ENCODE measurements around the gene THAP12.
"Not testable (repeated sequence)": the region's sequence is repeated elsewhere in the genome, so short reads cannot be mapped to it uniquely, and the experiment has no call there.

The THAP12 gene, protein sequence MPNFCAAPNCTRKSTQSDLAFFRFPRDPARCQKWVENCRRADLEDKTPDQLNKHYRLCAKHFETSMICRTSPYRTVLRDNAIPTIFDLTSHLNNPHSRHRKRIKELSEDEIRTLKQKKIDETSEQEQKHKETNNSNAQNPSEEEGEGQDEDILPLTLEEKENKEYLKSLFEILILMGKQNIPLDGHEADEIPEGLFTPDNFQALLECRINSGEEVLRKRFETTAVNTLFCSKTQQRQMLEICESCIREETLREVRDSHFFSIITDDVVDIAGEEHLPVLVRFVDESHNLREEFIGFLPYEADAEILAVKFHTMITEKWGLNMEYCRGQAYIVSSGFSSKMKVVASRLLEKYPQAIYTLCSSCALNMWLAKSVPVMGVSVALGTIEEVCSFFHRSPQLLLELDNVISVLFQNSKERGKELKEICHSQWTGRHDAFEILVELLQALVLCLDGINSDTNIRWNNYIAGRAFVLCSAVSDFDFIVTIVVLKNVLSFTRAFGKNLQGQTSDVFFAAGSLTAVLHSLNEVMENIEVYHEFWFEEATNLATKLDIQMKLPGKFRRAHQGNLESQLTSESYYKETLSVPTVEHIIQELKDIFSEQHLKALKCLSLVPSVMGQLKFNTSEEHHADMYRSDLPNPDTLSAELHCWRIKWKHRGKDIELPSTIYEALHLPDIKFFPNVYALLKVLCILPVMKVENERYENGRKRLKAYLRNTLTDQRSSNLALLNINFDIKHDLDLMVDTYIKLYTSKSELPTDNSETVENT

GRCh38 chr11:76380977-76381719 lies at the start of gene THAP12, which contains the start of gene GVQW3:
Gene THAP12 (minus strand): TSS chr11:76381132. CDS start chr11:76380836, 296 bp downstream.
Gene GVQW3 (plus strand): TSS chr11:76381323. CDS start chr11:76381829, 506 bp downstream.
- peak; percentile 97 for DNase-seq

DNA sequence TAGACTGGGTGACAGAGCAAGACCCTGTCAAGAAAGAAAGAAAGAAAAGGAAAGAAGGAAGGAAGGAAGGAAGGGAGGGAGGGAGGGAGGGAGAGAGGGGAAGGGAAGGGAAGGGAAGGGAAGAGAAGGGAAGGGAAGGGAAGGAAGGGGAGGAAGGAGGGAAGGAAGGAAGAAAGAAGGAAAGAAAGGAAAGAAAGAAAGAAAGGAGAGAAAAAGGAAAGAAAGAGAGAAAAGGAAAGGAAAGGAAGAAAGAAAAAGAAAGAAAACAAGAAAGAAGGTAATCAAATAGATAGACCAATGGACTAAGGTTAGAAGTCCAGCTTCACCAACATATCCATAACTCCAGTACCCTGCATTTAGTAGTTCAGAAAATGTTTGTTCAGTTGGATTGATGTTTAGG lies 45.7 kb upstream of the THAP12 start:
- no peak for DNase-seq

- no peak for DNase-seq
These were observed 44.0 kb upstream of the THAP12 start for GRCh38 chr11:76424891-76425290.

- DNase-seq = no peak
These were observed 43.4 kb upstream of the THAP12 start for GRCh38 chr11:76424379-76424778.

- peak; percentile 3 for DNase-seq
These were observed 39.0 kb upstream of the THAP12 start for GRCh38 chr11:76419896-76420295.

DNA sequence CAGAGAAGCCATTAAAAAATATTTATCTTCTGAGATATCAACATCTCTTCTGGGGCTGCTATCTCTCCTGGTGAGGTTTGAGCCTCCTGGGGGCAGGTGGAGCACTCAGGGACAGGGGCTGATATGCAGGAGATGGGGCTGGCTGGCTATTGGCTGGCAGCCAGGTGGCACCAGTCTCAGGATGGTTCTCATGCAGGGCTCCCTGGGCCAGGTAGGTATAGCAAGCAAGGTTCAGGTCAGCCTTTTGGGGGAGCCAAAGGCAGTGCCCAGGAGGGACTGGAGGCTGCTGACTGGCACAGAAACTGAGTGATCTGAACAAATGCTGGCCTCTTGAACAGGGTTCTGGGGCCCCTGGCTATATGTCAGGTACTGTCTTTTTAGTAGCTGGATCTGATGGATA lies 34.1 kb upstream of the THAP12 start:
- no peak for DNase-seq

- DNase-seq = no peak
These were observed 30.0 kb upstream of the THAP12 start for GRCh38 chr11:76410851-76411357.

- no peak for DNase-seq
These were observed 27.4 kb upstream of the THAP12 start for GRCh38 chr11:76408171-76408965.

- no peak for DNase-seq
These were observed 25.4 kb upstream of the THAP12 start for GRCh38 chr11:76406359-76406758.

DNA sequence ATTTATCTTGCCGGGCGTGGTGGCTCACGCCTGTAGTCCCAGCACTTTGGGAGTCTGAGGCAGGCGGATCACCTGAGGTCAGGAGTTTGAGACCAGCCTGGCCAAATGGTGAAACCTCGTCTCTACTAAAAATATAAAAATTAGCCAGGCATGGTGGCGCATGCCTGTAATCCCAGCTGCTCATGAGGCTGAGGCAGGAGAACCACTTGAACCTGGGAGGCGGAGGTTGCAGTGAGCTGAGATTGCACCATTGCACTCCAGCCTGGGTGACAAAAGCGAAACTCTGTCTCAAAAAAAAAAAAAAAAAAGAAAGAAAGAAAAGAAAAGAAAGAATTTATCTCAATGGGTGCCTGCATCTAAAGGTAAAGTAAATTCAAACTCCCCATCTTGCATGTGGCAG lies 20.6 kb upstream of the THAP12 start:
- DNase-seq = not testable (repeated sequence)

GRCh38 chr11:76400967-76401366 lies 20.0 kb upstream of the THAP12 start:
- no peak for DNase-seq

DNA sequence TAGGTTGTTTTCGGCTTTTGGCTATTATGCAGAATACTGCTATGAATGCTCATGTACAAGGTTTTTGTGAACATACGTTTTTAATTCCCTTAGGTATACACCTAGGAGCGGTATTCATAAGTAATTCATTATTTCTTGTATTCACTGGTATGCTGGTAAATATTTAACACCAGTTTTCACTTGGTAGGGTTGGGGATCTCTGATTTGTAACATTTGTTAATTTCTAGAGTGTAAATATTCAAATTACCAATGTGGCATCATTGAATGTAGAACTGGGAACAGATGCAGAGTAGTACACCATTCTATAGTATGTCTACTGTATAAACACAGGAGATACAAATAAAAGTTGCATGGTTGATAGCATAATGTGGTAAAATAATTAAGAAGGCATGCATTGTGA lies 16.5 kb upstream of the THAP12 start:
- no peak for DNase-seq

DNA sequence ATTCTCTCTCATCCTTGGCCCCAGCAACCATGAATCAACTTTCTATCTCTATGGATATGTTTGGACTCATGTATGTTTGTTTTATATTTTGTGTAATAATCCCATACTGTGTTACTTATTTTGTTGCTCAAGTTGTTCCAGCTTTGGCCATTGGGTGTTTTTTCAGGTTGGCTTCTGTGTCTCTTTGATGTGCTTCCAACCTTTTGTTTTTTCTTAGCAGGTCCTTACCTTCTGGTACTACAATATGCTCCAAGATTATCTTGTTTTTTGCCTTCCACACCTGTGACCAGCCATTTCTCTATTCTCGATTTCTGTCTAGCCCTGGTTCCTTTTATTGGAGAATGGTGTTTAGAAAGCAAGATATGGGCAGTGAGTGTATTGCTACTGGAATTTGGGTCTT lies 14.4 kb upstream of the THAP12 start:
- DNase-seq = no peak

GRCh38 chr11:76394411-76394810 lies 13.5 kb upstream of the THAP12 start:
- no peak for DNase-seq

DNA sequence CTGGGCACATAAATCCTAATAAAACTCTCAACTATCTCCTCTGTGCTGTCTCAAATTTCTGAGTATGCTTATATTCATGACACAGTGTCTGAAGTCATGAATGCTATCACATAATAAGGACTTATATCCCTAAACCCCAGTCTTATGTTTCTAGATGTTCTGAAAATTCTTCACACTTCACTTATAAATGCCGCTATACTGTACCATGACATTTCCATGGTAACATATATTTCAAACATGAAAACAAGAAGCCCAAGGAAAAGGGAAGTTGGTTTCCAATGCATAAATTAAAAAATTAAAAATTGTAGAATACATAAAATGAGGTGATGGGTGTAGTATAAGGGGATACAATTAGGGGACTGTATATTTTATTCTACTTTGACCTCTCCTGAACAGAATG lies 11.9 kb upstream of the THAP12 start:
- DNase-seq = no peak

DNA sequence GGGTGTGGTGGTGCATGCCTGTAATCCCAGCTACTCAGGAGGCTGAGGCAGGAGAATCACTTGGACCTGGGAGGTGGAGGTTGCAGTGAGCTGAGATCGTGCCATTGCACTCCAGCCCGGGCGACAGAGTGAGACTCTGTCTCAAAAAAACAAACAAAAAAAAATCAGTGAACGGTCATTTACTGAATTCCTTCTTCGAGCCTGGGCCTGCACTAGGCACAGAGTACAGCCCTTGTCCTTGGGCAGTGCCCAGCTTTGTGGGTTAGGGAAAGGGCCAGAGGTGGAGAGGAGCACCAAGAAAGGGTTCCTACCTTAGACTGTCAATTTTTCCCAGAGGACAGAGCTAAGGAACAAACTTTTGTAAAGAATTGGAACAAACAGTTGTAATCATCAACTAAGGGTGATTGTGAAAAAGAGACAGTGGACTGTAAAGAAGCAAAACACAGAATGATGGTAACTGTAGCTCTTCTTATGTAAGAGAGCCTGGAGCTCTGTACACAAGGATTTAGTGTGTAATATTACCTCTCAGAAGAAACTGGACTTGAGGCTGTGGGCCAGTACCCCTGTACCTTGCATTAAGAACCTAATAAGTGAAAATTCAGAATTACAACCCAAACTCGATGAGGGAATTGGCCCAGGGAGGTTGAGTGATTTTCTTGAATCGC lies 11.0 kb upstream of the THAP12 start:
- DNase-seq = no peak

DNA sequence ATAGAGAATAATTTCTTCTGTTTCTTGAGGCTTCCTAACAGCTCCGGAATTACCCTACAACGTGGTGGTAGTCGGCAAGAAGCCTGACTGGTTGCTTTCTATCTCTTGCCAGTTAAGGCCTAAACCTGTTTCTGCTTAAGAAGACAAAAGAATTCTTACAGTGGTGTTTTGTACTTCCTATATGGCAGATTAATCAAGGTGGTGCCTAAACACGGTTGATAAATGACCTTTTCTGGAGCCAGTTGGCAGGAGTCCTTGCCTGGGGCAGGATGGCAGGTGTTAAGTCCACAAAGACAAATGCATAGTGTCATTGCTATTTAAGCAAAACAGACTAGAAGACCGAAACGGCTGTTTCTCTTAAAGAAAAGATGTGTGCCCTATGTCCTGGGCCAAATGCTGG lies 10.1 kb upstream of the THAP12 start:
- DNase-seq = no peak

GRCh38 chr11:76388408-76388807 lies 7.5 kb upstream of the THAP12 start:
- no peak for DNase-seq

GRCh38 chr11:76385903-76386302 lies 5.0 kb upstream of the THAP12 start:
- DNase-seq = no peak

DNA sequence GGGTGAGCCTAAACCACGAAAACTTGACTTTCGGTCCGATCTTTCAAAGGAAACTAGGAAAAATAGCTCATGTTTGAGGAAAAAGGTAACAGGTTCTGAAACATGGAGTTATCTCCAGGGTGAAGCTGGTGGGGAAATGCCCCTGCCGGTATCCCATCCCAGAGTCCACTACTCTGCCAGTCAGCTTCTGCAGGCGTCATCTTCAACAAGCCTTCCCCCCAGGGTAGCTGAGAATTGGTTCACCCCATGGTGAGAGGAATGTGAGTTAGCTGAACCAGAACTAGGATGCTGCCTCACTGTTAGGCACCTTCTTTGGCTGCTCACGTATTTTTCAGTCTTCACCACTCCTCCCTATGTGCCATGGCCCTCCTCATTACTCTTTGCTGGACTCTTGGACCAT lies 1.3 kb upstream of the THAP12 start:
- no peak for DNase-seq

DNA sequence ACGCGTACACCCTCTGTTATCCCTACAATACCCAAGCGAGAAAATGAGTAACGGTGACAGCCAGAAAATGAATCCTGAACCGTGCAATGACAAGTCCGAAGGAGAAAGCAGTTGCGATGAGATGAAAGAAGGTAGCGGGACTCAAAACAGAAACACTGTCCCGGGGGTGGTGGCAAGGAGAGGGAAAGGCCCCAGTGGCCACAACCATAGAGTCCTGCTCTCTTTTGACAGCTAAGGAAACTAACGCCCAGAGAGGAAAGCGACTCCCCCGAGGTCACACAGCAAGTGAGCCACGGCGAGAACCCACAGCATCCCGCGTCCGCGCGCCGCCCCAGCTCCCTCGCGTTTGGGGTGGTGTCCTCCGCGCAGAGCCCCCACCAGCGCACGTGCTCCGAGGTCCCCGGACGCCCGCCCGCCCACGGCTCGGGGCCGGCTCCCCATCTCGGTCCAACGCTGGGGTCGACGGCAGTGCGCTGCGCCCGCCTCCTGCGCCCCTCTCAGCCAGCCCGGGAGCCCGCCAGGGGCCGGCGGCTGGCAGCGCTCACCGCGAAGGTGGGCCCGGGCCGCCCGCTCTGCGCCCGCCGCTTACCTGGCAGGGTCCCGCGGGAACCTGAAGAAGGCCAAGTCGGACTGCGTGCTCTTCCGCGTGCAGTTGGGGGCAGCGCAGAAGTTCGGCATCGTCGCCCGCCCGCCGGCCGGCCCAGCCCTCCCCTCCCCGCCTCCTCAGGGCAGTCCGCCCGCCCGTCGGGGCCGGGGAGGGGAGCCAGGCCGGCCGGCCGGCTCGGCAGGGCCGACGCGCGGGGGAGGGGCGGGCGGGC lies 564 bp downstream of the THAP12 start:
- DNase-seq = peak; percentile 49

All from CD4-positive, alpha-beta T cell treated with Interleukin-6 for 4 hours (primary cell).